ENCODE measurements around the gene SLC30A4.

The SLC30A4 gene

DNA sequence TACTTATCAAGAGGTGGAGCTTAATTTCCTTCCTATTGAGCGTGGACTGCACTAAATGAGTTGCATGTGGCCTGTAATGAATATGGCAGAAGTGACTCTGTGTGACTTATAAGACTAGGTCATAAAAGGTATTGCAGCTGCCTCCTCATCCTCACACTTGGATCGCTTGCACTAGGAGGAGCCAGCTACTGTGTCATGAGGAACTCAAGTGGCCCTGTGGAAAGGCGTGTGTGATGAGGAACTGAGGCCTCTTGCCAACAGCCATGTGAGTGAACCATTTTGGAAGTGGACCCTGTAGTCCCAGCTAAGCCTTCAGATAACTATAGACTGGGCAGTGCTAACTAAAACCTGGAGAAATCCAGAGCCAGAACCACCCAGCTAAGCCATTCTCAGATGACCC is 7.1 kb upstream of the SLC30A4 start:
- Histone ChIP-seq H3K27ac (ENCODE audit: low read length, poor library complexity, severe bottlenecking) (no peak overlapping the region), H2BK12ac (ENCODE audit: low read length in 2 of 2) (no peak overlapping the region), H2BK120ac (ENCODE audit: low read depth, low read length) (no peak overlapping the region), H2AFZ (ENCODE audit: low read depth, low read length) (no peak overlapping the region), H3K27me3 (ENCODE audit: control insufficient read depth in 1 of 2, insufficient read depth in 1 of 2, low read length in 2 of 2) (no peaks in the 10 kb centered on the region), H3K79me1 (replicated peaks; ENCODE audit: low read length, poor library complexity, severe bottlenecking) (no peaks in the 10 kb centered on the region), H3K4me1 (ENCODE audit: control insufficient read depth, insufficient read depth, low read depth, low read length) (no peaks in the 10 kb centered on the region), H4K91ac (ENCODE audit: low read length) (no peak overlapping the region), H2AK5ac (ENCODE audit: low read length, severe bottlenecking) (no peak overlapping the region), H2BK15ac (ENCODE audit: low read depth, poor library complexity, severe bottlenecking) (no peak overlapping the region), H2BK5ac (ENCODE audit: low read depth, low read length, poor library complexity, severe bottlenecking) (no peak overlapping the region), H3K4me2 (ENCODE audit: low read length, poor library complexity, severe bottlenecking) (no peak overlapping the region), H3K4ac (ENCODE audit: low read depth in 1 of 2, low read length in 2 of 2) (no peak overlapping the region), H3K18ac (ENCODE audit: low read depth in 1 of 2, low read length in 2 of 2) (no peak overlapping the region), H3K23ac (ENCODE audit: low read length in 2 of 2) (no peak overlapping the region), H3K4me3 (ENCODE audit: insufficient read depth in 1 of 2, low read depth in 1 of 2, low read length in 2 of 2) (no peak overlapping the region), H3K36me3 (ENCODE audit: control insufficient read depth in 1 of 2, insufficient read depth in 2 of 2, low read depth in 1 of 2, low read length in 2 of 2) (no peaks in the 10 kb centered on the region), H3K9ac (ENCODE audit: low read length) (no peak overlapping the region), H4K8ac (ENCODE audit: low read length) (no peak overlapping the region), H3K14ac (ENCODE audit: low read length in 2 of 2) (no peak overlapping the region), H3K9me3 (ENCODE audit: control insufficient read depth, low read length) (no peaks in the 10 kb centered on the region)
- 85% methylated on average over 3 of the region's 3 CpGs for WGBS
- DNase-seq, result no peak

DNA sequence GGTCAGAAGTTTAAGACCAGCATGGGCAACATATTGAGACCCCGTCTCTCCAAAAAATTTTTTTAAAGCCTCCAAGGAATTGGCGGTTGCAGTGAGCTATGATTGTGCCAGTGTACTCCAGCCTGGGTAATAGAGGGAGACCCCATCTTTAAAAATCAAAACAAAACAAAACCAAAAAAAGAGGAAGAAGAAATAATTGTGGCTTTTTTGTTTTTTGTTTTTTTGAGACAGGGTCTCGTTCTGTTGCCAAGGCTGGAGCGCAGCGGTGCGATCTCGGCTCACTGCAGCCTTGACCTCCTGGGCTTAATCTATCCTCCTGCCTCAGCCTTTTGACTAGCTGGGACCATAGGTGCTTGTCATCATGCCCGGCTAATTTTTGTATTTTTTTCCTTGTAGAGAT is 4.5 kb upstream of the SLC30A4 start:
- Histone ChIP-seq H3K4ac (ENCODE audit: low read depth in 1 of 2, low read length in 2 of 2) (no peak overlapping the region), H4K8ac (ENCODE audit: low read length) (no peak overlapping the region), H3K14ac (ENCODE audit: low read length in 2 of 2) (no peak overlapping the region), H2BK120ac (ENCODE audit: low read depth, low read length) (no peak overlapping the region), H3K4me2 (ENCODE audit: low read length, poor library complexity, severe bottlenecking) (no peak overlapping the region), H2AK5ac (ENCODE audit: low read length, severe bottlenecking) (no peak overlapping the region), H2AFZ (ENCODE audit: low read depth, low read length) (no peak overlapping the region), H3K36me3 (ENCODE audit: control insufficient read depth in 1 of 2, insufficient read depth in 2 of 2, low read depth in 1 of 2, low read length in 2 of 2) (no peaks in the 10 kb centered on the region), H2BK5ac (ENCODE audit: low read depth, low read length, poor library complexity, severe bottlenecking) (no peak overlapping the region), H2BK12ac (ENCODE audit: low read length in 2 of 2) (no peak overlapping the region), H4K91ac (ENCODE audit: low read length) (no peak overlapping the region), H3K9me3 (ENCODE audit: control insufficient read depth, low read length) (no peaks in the 10 kb centered on the region), H3K27me3 (ENCODE audit: control insufficient read depth in 1 of 2, insufficient read depth in 1 of 2, low read length in 2 of 2) (no peaks in the 10 kb centered on the region), H3K23ac (ENCODE audit: low read length in 2 of 2) (no peak overlapping the region), H2BK15ac (ENCODE audit: low read depth, poor library complexity, severe bottlenecking) (no peak overlapping the region), H3K4me1 (ENCODE audit: control insufficient read depth, insufficient read depth, low read depth, low read length) (no peaks in the 10 kb centered on the region), H3K79me1 (replicated peaks; ENCODE audit: low read length, poor library complexity, severe bottlenecking) (peaks cover under 1% of the 10 kb centered on the region), H3K18ac (ENCODE audit: low read depth in 1 of 2, low read length in 2 of 2) (no peak overlapping the region), H3K9ac (ENCODE audit: low read length) (no peak overlapping the region), H3K27ac (ENCODE audit: low read length, poor library complexity, severe bottlenecking) (no peak overlapping the region), H3K4me3 (ENCODE audit: insufficient read depth in 1 of 2, low read depth in 1 of 2, low read length in 2 of 2) (no peak overlapping the region)
- DNase-seq, result no peak
- 83% methylated on average over 7 of the region's 8 CpGs for WGBS

DNA sequence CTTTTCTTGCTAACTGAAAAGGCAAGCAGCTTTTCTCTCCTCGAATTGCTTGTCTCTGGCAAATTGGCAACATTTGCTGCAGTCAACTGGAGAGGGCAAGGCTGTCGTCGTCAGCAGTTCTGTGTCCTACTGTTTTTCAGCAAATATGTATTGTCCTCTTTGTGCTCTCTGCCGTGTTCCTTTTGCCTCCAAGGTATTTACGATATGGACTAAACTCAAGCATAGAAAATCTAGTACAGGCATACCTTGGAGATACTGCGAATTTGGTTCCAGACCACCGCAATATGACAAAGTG is 558 bp upstream of the SLC30A4 start:
- no peak overlapping the region for H2BK120ac ChIP-seq (ENCODE audit: low read depth, low read length)
- no peak overlapping the region for H4K91ac ChIP-seq (ENCODE audit: low read length)
- 29% methylated on average over 6 of the region's 7 CpGs for WGBS
- peak; percentile 46 for DNase-seq
- H3K14ac ChIP-seq (ENCODE audit: low read length in 2 of 2), result no peak overlapping the region
- peak overlapping the region; percentile 88 for H3K9ac ChIP-seq (ENCODE audit: low read length)
- no peak overlapping the region for H2BK5ac ChIP-seq (ENCODE audit: low read depth, low read length, poor library complexity, severe bottlenecking)
- H2AK5ac ChIP-seq (ENCODE audit: low read length, severe bottlenecking), result no peak overlapping the region
- H3K4ac ChIP-seq (ENCODE audit: low read depth in 1 of 2, low read length in 2 of 2), result no peak overlapping the region
- no peak overlapping the region for H3K18ac ChIP-seq (ENCODE audit: low read depth in 1 of 2, low read length in 2 of 2)
- peak overlapping the region; percentile 44 for H3K27ac ChIP-seq (ENCODE audit: low read length, poor library complexity, severe bottlenecking)
- H4K8ac ChIP-seq (ENCODE audit: low read length), result peak overlapping the region; percentile 12
- peaks cover 3% of the 10 kb centered on the region for H3K79me1 ChIP-seq (replicated peaks; ENCODE audit: low read length, poor library complexity, severe bottlenecking)
- no peaks in the 10 kb centered on the region for H3K27me3 ChIP-seq (ENCODE audit: control insufficient read depth in 1 of 2, insufficient read depth in 1 of 2, low read length in 2 of 2)
- H2BK12ac ChIP-seq (ENCODE audit: low read length in 2 of 2), result no peak overlapping the region
- no peak overlapping the region for H2BK15ac ChIP-seq (ENCODE audit: low read depth, poor library complexity, severe bottlenecking)
- H3K4me3 ChIP-seq (ENCODE audit: insufficient read depth in 1 of 2, low read depth in 1 of 2, low read length in 2 of 2), result peak overlapping the region; percentile 82 to 90
- no peak overlapping the region for H3K23ac ChIP-seq (ENCODE audit: low read length in 2 of 2)
- H3K4me1 ChIP-seq (ENCODE audit: control insufficient read depth, insufficient read depth, low read depth, low read length), result no peaks in the 10 kb centered on the region
- no peak overlapping the region for H2AFZ ChIP-seq (ENCODE audit: low read depth, low read length)
- H3K36me3 ChIP-seq (ENCODE audit: control insufficient read depth in 1 of 2, insufficient read depth in 2 of 2, low read depth in 1 of 2, low read length in 2 of 2), result peaks cover 0 to 6% of the 10 kb centered on the region in 2 experiments
- no peaks in the 10 kb centered on the region for H3K9me3 ChIP-seq (ENCODE audit: control insufficient read depth, low read length)
- H3K4me2 ChIP-seq (ENCODE audit: low read length, poor library complexity, severe bottlenecking), result peak overlapping the region; percentile 93

DNA sequence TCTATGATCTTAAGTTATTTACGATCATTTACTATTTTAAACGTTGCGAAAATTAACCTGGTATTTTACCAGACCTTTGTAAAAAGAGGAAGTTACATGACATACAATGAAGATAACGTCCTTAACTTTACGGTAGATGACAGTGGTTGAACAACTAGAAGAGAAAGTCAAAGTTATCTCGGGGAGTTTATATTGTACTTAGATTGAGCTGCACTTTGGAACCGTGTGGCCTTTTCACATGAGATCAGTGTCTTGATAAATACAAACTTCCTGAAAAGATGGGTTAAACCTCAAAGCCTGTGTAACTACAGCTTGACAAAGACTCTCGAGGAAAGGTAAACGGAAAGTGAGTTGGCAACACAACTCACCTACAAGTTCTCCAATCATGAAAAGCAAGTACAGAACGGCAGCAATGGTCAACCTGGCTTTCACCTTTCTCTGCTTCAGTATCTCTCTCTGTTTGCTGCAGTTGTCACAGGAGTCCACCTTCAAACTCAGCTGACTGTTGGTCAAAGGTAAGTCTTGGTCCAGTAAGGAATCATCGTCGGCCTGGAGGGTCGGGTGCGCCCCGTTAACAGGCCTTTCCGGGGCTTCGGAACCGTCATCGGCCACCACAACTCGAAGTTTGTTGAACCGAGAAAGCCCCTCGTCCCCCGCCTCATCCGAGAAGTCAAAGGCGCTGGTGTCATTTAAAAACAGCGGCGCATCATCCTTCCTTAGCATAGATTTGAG is 793 bp downstream of the SLC30A4 start:
- Histone ChIP-seq H3K23ac (ENCODE audit: low read length in 2 of 2) (peak overlapping the region; percentile 7 to 90), H3K9me3 (ENCODE audit: control insufficient read depth, low read length) (no peaks in the 10 kb centered on the region), H3K4me2 (ENCODE audit: low read length, poor library complexity, severe bottlenecking) (peak overlapping the region; percentile 93), H2BK5ac (ENCODE audit: low read depth, low read length, poor library complexity, severe bottlenecking) (no peak overlapping the region), H3K9ac (ENCODE audit: low read length) (peak overlapping the region; percentile 88), H4K8ac (ENCODE audit: low read length) (no peak overlapping the region), H2BK120ac (ENCODE audit: low read depth, low read length) (no peak overlapping the region), H3K4ac (ENCODE audit: low read depth in 1 of 2, low read length in 2 of 2) (peak overlapping the region in 1 of 2 experiments; percentile 41), H4K91ac (ENCODE audit: low read length) (no peak overlapping the region), H3K79me1 (replicated peaks; ENCODE audit: low read length, poor library complexity, severe bottlenecking) (peaks cover 3% of the 10 kb centered on the region), H2AK5ac (ENCODE audit: low read length, severe bottlenecking) (no peak overlapping the region), H3K36me3 (ENCODE audit: control insufficient read depth in 1 of 2, insufficient read depth in 2 of 2, low read depth in 1 of 2, low read length in 2 of 2) (peaks cover 0 to 8% of the 10 kb centered on the region in 2 experiments), H3K27ac (ENCODE audit: low read length, poor library complexity, severe bottlenecking) (no peak overlapping the region), H2BK12ac (ENCODE audit: low read length in 2 of 2) (no peak overlapping the region), H3K4me3 (ENCODE audit: insufficient read depth in 1 of 2, low read depth in 1 of 2, low read length in 2 of 2) (peak overlapping the region; percentile 82 to 90), H3K18ac (ENCODE audit: low read depth in 1 of 2, low read length in 2 of 2) (peak overlapping the region; percentile 28 to 77), H3K14ac (ENCODE audit: low read length in 2 of 2) (peak overlapping the region in 1 of 2 experiments; percentile 62), H2BK15ac (ENCODE audit: low read depth, poor library complexity, severe bottlenecking) (no peak overlapping the region), H3K4me1 (ENCODE audit: control insufficient read depth, insufficient read depth, low read depth, low read length) (no peaks in the 10 kb centered on the region), H2AFZ (ENCODE audit: low read depth, low read length) (peak overlapping the region; percentile 66), H3K27me3 (ENCODE audit: control insufficient read depth in 1 of 2, insufficient read depth in 1 of 2, low read length in 2 of 2) (no peaks in the 10 kb centered on the region)
- no peak for DNase-seq
- 31% methylated on average over 26 of the region's 27 CpGs for WGBS
